Stimulated activated CD8-positive, alpha-beta memory T cell treated with anti-CD3 and anti-CD28 coated beads, Interleukin-7, amount 100 ng/mL, for 48 hours (primary cell): ENCODE measurements around the gene PCDHGA5.
"Not testable (repeated sequence)": the region's sequence is repeated elsewhere in the genome, so short reads cannot be mapped to it uniquely, and the experiment has no call there.

ENCODE experiments used
- DNase-seq, 2 donors: peaks; one replicate each; pipeline ENCODE4 v3.0.0-alpha.2; 2020; ENCODE audit warnings: low read depth in 1 of 2; ENCODE audit errors: extremely low read depth in 1 of 2

The PCDHGA5 gene

GRCh38 chr5:141384471-141385267 lies 20.7 kb downstream of the PCDHGA5 start:
- DNase-seq, result no peak

- DNase-seq, result not testable (repeated sequence)
These were observed 23.8 kb downstream of the PCDHGA5 start, which contains the start of gene PCDHGB4 for GRCh38 chr5:141387557-141388311. Gene PCDHGB4, plus strand, starts transcription at chr5:141387698. Its CDS starts 187 bp downstream, at chr5:141387885.

GRCh38 chr5:141388661-141389060 lies 24.7 kb downstream of the PCDHGA5 start:
- DNase-seq, result no peak

GRCh38 chr5:141389153-141390042 lies 25.4 kb downstream of the PCDHGA5 start:
- DNase-seq, result no peak

GRCh38 chr5:141392429-141393198 lies 28.7 kb downstream of the PCDHGA5 start, which contains the start of gene PCDHGA8:
Gene PCDHGA8, plus strand, starts transcription at chr5:141392633. Its CDS starts 181 bp downstream, at chr5:141392814.
- DNase-seq, result no peak

- DNase-seq, result no peak
These were observed 29.3 kb downstream of the PCDHGA5 start for GRCh38 chr5:141393267-141393666.

- not testable (repeated sequence) for DNase-seq
These were observed 30.6 kb downstream of the PCDHGA5 start for GRCh38 chr5:141394401-141395187.

GRCh38 chr5:141397756-141398551 lies 34.0 kb downstream of the PCDHGA5 start, which contains the start of gene PCDHGB5:
Gene PCDHGB5, plus strand, starts transcription at chr5:141397947. Its CDS starts 181 bp downstream, at chr5:141398128.
- DNase-seq, result not testable (repeated sequence)

- DNase-seq, result no peak
These were observed 34.6 kb downstream of the PCDHGA5 start for GRCh38 chr5:141398608-141399007.

GRCh38 chr5:141399555-141400258 lies 35.7 kb downstream of the PCDHGA5 start:
- no peak for DNase-seq

GRCh38 chr5:141402553-141403243 lies 38.7 kb downstream of the PCDHGA5 start, which contains the start of gene PCDHGA9:
Gene PCDHGA9, plus strand, starts transcription at chr5:141402778. Its CDS starts 175 bp downstream, at chr5:141402953.
- no peak for DNase-seq

GRCh38 chr5:141403387-141403786 lies 39.4 kb downstream of the PCDHGA5 start:
- DNase-seq, result no peak

GRCh38 chr5:141407790-141408505 lies 44.0 kb downstream of the PCDHGA5 start, which contains the start of gene PCDHGB6:
Gene PCDHGB6, plus strand, starts transcription at chr5:141408021. Its CDS starts 182 bp downstream, at chr5:141408203.
- not testable (repeated sequence) for DNase-seq

GRCh38 chr5:141409598-141410306 lies 45.8 kb downstream of the PCDHGA5 start:
- no peak for DNase-seq

- DNase-seq, result no peak
These were observed 47.6 kb downstream of the PCDHGA5 start for GRCh38 chr5:141411575-141411974.
